Ishikawa (cell line): ENCODE measurements around the gene F2RL3.

Experiments used
- CEBPB ChIP-seq: IDR thresholded peaks from 2 replicates; pipeline ENCODE4 v1.6.1; 2012
- CREB1 ChIP-seq: IDR thresholded peaks from 2 replicates; pipeline ENCODE4 v1.6.1; 2012; ENCODE audit warnings: low read depth
- EGR1 ChIP-seq: IDR thresholded peaks from 2 replicates; pipeline ENCODE4 v1.6.1; 2012
- EP300 ChIP-seq: IDR thresholded peaks from 2 replicates; pipeline ENCODE4 v1.6.1; 2012; ENCODE audit warnings: borderline replicate concordance
- FOXM1 ChIP-seq: IDR thresholded peaks from 2 replicates; pipeline ENCODE4 v1.6.1; 2012; ENCODE audit warnings: low read depth, borderline replicate concordance
- RAD21 ChIP-seq: IDR thresholded peaks from 2 replicates; pipeline ENCODE4 v1.6.1; 2012; ENCODE audit warnings: low read depth
- REST ChIP-seq: IDR thresholded peaks from 2 replicates; pipeline ENCODE4 v1.6.1; 2012; ENCODE audit warnings: low read depth, mild to moderate bottlenecking
- TAF1 ChIP-seq: IDR thresholded peaks from 2 replicates; pipeline ENCODE4 v1.6.1; 2012; ENCODE audit warnings: low read depth, mild to moderate bottlenecking
- TEAD4 ChIP-seq: IDR thresholded peaks from 2 replicates; pipeline ENCODE4 v1.6.1; 2012
- USF1 ChIP-seq: IDR thresholded peaks from 2 replicates; pipeline ENCODE4 v1.6.1; 2012
- YY1 ChIP-seq: IDR thresholded peaks from 2 replicates; pipeline ENCODE4 v1.6.1; 2012; ENCODE audit warnings: low read depth
- TF ChIP-seq, protein P1 (sequence below): IDR thresholded peaks from 2 replicates; pipeline ENCODE4 v1.6.1; 2012

GRCh38 chr19:16897856-16898161 is 9.0 kb downstream of the F2RL3 start:
- TF ChIP-seq EP300 (no peak), EGR1 (no peak), CEBPB (no peak), USF1 (no peak), YY1 (no peak), RAD21 (no peak), TAF1 (no peak), REST (no peak), CREB1 (no peak), TEAD4 (no peak), FOXM1 (no peak)
- TF ChIP-seq, protein P1, sequence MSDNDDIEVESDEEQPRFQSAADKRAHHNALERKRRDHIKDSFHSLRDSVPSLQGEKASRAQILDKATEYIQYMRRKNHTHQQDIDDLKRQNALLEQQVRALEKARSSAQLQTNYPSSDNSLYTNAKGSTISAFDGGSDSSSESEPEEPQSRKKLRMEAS = no peak; the same call in 1 of the 2 replicates
